ENCODE data around the gene PTPRN2. TPM values are rescaled to one million over a fixed set of nuclear protein-coding genes. Genes with fewer than 3 reads are reported as not detected.

Gene PTPRN2
- total RNA-seq, 4 donors from 2014 or later, result 6.6 to 10.7 (median 8.2) TPM

- TF ChIP-seq POLR2A (IDR thresholded peaks at IDR 0.05) (no peak), CTCF (IDR thresholded peaks at IDR 0.05) (no peak), EP300 (IDR thresholded peaks at IDR 0.05) (no peak)
- H3K27me3 ChIP-seq, result peaks cover 0 to 13% of the 10 kb centered on the region in 2 donors
- peaks cover 0 to 7% (median 0%) of the 10 kb centered on the region in 4 donors for H3K4me1 ChIP-seq
- H3K9me3 ChIP-seq, result peaks cover 0 to 6% (median 0%) of the 10 kb centered on the region in 4 donors
- 55 to 56% methylated on average over 9 of the region's 9 CpGs for WGBS, 2 donors
- H3K36me3 ChIP-seq, result no peaks in the 10 kb centered on the region
- no peak overlapping the region for H3K4me3 ChIP-seq
- DNase-seq (ENCODE audit: low spot score in 2 of 2), result no peak
- no peak overlapping the region for H3K27ac ChIP-seq
These were observed 93.0 kb downstream of the PTPRN2 start for GRCh38 chr7:158494643-158495042.

GRCh38 chr7:158494162-158494586, 93.4 kb downstream of the PTPRN2 start:
- Histone ChIP-seq H3K9me3 (peaks cover 0 to 6% (median 0%) of the 10 kb centered on the region in 4 donors), H3K4me3 (no peak overlapping the region), H3K4me1 (peaks cover 0 to 7% (median 0%) of the 10 kb centered on the region in 4 donors), H3K27ac (no peak overlapping the region), H3K27me3 (peaks cover 0 to 13% of the 10 kb centered on the region in 2 donors), H3K36me3 (no peaks in the 10 kb centered on the region)
- 44 to 54% methylated on average over 6 to 7 of the region's 7 CpGs for WGBS, 2 donors
- no peak for DNase-seq (ENCODE audit: low spot score in 2 of 2)
- TF ChIP-seq CTCF (IDR thresholded peaks at IDR 0.05) (no peak), POLR2A (IDR thresholded peaks at IDR 0.05) (no peak), EP300 (IDR thresholded peaks at IDR 0.05) (no peak)

GRCh38 chr7:158492367-158492764, 95.3 kb downstream of the PTPRN2 start:
- WGBS, 2 donors, result 72 to 78% methylated on average over 5 of the region's 5 CpGs
- TF ChIP-seq CTCF (IDR thresholded peaks at IDR 0.05) (no peak), POLR2A (IDR thresholded peaks at IDR 0.05) (no peak), EP300 (IDR thresholded peaks at IDR 0.05) (no peak)
- Histone ChIP-seq H3K36me3 (no peaks in the 10 kb centered on the region), H3K4me3 (no peak overlapping the region), H3K9me3 (peaks cover 0 to 6% (median 0%) of the 10 kb centered on the region in 4 donors), H3K27ac (no peak overlapping the region), H3K27me3 (peaks cover 0 to 13% of the 10 kb centered on the region in 2 donors), H3K4me1 (peaks cover 0 to 7% (median 0%) of the 10 kb centered on the region in 4 donors)
- DNase-seq (ENCODE audit: low spot score in 2 of 2), result no peak

- no peak overlapping the region for H3K4me3 ChIP-seq
- peaks cover 0 to 6% (median 0%) of the 10 kb centered on the region in 4 donors for H3K9me3 ChIP-seq
- peaks cover 0 to 13% of the 10 kb centered on the region in 2 donors for H3K27me3 ChIP-seq
- WGBS, 2 donors, result 72 to 75% methylated on average over 7 to 11 of the region's 11 CpGs
- no peak overlapping the region for H3K27ac ChIP-seq
- H3K36me3 ChIP-seq, result no peaks in the 10 kb centered on the region
- H3K4me1 ChIP-seq, result peaks cover 0 to 7% (median 0%) of the 10 kb centered on the region in 4 donors
- DNase-seq (ENCODE audit: low spot score in 2 of 2), result no peak
- TF ChIP-seq POLR2A (IDR thresholded peaks at IDR 0.05) (no peak), CTCF (IDR thresholded peaks at IDR 0.05) (no peak), EP300 (IDR thresholded peaks at IDR 0.05) (no peak)
These were observed 96.5 kb downstream of the PTPRN2 start for GRCh38 chr7:158491094-158491493.

GRCh38 chr7:158490171-158490782, 97.3 kb downstream of the PTPRN2 start:
- Histone ChIP-seq H3K4me3 (no peak overlapping the region), H3K9me3 (peaks cover 0 to 6% (median 0%) of the 10 kb centered on the region in 4 donors), H3K27me3 (peaks cover 0 to 7% of the 10 kb centered on the region in 2 donors), H3K36me3 (no peaks in the 10 kb centered on the region), H3K27ac (no peak overlapping the region), H3K4me1 (no peaks in the 10 kb centered on the region)
- no peak for TF ChIP-seq CTCF (IDR thresholded peaks at IDR 0.05)
- no peak for TF ChIP-seq POLR2A (IDR thresholded peaks at IDR 0.05)
- TF ChIP-seq EP300 (IDR thresholded peaks at IDR 0.05), result no peak
- no peak for DNase-seq (ENCODE audit: low spot score in 2 of 2)
- 92 to 94% methylated on average over 44 to 46 of the region's 47 CpGs for WGBS, 2 donors
